ENCODE data around the gene PLCD3. TPM values are rescaled to one million over a fixed set of nuclear protein-coding genes. Genes with fewer than 3 reads are reported as not detected.

The PLCD3 gene
- total RNA-seq, 1 experiment from 2014 or later = 35.1 TPM

DNA sequence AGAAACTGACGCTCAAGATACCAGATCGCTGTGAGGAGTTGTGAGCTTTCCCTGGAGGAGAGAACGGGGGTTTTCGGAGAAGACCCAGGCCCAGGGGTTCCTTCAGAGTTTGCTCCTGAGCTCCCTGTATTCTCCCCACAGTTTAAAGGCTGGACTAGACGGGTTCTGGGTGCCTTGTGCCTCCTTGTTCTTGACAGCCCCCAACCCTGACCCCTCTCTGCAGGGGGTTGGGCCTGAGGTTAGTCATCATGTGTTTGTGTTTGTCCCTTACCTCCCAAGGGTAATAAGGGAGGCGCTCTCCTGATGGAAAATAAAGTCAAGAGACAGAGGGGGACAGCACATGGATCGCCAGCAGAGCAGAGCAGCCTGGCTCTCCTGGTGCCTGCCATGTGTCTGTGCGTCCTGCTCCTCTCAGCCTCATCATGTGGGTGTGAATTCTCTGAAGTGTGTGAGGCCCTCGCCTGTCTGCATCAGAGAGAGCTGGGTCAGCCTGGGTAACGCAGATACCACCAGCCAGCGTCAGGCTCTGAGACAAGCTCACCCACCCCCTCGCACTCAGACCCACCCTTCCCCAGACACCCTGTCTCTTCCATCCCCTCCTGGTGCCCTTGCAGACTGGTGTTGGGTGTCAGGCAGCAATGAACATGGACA lies 38.1 kb upstream of the PLCD3 start:
- Histone ChIP-seq H3K9me2 (replicated peaks; ENCODE audit: low read length) (no peaks in the 10 kb centered on the region), H2AFZ (ENCODE audit: low read length) (no peak overlapping the region), H3F3A (ENCODE audit: low read length, unreplicated experiment) (peaks cover 16% of the 10 kb centered on the region), H3K27ac (ENCODE audit: low read length) (peak overlapping the region; percentile 95), H3K9me3 (ENCODE audit: low read length) (no peaks in the 10 kb centered on the region), H3K9ac (ENCODE audit: low read length) (peak overlapping the region; percentile 74), H3K27me3 (ENCODE audit: low read length) (no peaks in the 10 kb centered on the region), H3K36me3 (ENCODE audit: low read depth, low read length) (0 out of 2 replicates have a peak, but pooled peaks cover 6% of the 10 kb centered on the region), H3K4me1 (ENCODE audit: insufficient read depth, low read length) (peaks cover 45% of the 10 kb centered on the region), H4K20me1 (ENCODE audit: low read length) (no peaks in the 10 kb centered on the region), H3K4me2 (ENCODE audit: low read length) (peak overlapping the region; percentile 79), H3K79me2 (ENCODE audit: low read length) (no peaks in the 10 kb centered on the region), H3K4me3 (ENCODE audit: low read length) (no peak overlapping the region)
- TF ChIP-seq EZH2 (IDR thresholded peaks at IDR 0.05; ENCODE audit: low read length, unreplicated experiment) (no peak), EZH2phosphoT487 (IDR thresholded peaks at IDR 0.05; ENCODE audit: borderline replicate concordance, low read length) (no peak)
- TF ChIP-seq, protein P1, sequence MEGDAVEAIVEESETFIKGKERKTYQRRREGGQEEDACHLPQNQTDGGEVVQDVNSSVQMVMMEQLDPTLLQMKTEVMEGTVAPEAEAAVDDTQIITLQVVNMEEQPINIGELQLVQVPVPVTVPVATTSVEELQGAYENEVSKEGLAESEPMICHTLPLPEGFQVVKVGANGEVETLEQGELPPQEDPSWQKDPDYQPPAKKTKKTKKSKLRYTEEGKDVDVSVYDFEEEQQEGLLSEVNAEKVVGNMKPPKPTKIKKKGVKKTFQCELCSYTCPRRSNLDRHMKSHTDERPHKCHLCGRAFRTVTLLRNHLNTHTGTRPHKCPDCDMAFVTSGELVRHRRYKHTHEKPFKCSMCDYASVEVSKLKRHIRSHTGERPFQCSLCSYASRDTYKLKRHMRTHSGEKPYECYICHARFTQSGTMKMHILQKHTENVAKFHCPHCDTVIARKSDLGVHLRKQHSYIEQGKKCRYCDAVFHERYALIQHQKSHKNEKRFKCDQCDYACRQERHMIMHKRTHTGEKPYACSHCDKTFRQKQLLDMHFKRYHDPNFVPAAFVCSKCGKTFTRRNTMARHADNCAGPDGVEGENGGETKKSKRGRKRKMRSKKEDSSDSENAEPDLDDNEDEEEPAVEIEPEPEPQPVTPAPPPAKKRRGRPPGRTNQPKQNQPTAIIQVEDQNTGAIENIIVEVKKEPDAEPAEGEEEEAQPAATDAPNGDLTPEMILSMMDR (conservative IDR thresholded peaks at IDR 0.05; ENCODE audit: low read depth, low read length) = no peak
- CTCF ChIA-PET = interaction anchor here (0.7 to 3.3 kb wide), 4 partner anchors 9 to 35 kb away, joined by 3 to 57 read pairs (median 6); partner anchors contain the start of genes ACBD4, HEXIM1 and HEXIM2
- DNase-seq (no peak), ATAC-seq (no peak)
- POLR2A ChIA-PET (ENCODE audit: unreplicated experiment) = interaction anchor here (0.9 to 1.1 kb wide), 2 partner anchors 9 to 12 kb away, joined by 3 to 8 read pairs; partner anchors contain the start of gene HEXIM2
- intact Hi-C loops (cut with micrococcal nuclease) = no loop called here
- TSS peak; percentile 60 for BruUV-seq (replicated peaks)

DNA sequence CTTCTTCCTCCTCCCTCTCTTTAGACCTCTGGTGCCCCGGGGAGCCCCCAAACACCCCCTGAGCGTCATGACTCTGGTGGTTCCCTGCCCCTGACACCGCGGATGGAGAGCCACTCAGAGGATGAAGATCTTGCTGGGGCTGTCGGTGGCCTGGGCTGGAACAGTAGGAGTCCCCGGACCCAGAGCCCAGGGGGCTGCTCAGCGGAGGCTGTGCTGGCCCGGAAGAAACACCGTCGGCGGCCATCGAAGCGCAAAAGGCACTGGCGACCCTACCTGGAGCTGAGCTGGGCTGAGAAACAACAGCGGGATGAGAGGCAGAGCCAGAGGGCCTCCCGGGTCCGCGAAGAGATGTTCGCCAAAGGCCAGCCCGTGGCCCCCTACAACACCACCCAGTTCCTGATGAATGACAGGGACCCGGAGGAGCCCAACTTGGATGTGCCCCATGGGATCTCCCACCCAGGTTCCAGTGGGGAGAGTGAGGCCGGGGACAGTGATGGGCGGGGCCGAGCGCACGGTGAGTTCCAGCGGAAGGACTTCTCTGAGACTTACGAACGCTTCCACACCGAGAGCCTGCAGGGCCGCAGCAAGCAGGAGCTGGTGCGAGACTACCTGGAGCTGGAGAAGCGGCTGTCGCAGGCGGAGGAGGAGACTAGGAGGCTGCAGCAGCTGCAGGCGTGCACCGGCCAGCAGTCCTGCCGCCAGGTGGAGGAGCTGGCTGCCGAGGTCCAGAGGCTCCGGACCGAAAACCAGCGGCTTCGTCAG lies 36.9 kb upstream of the PLCD3 start:
- H4K20me1 ChIP-seq (ENCODE audit: low read length) = no peaks in the 10 kb centered on the region
- no peak overlapping the region for H2AFZ ChIP-seq (ENCODE audit: low read length)
- H3K9me2 ChIP-seq (replicated peaks; ENCODE audit: low read length) = no peaks in the 10 kb centered on the region
- H3K9me3 ChIP-seq (ENCODE audit: low read length) = no peaks in the 10 kb centered on the region
- H3K9ac ChIP-seq (ENCODE audit: low read length) = no peak overlapping the region
- H3K36me3 ChIP-seq (ENCODE audit: low read depth, low read length) = 0 out of 2 replicates have a peak, but pooled peaks cover 6% of the 10 kb centered on the region
- no peak overlapping the region for H3K4me2 ChIP-seq (ENCODE audit: low read length)
- H3K4me3 ChIP-seq (ENCODE audit: low read length) = no peak overlapping the region
- intact Hi-C loops (cut with micrococcal nuclease) = no loop called here
- peaks cover 16% of the 10 kb centered on the region for H3F3A ChIP-seq (ENCODE audit: low read length, unreplicated experiment)
- ChIA-PET POLR2A (ENCODE audit: unreplicated experiment) (no interaction called here), CTCF (no interaction called here)
- H3K79me2 ChIP-seq (ENCODE audit: low read length) = no peaks in the 10 kb centered on the region
- TF ChIP-seq, protein P1 (conservative IDR thresholded peaks at IDR 0.05; ENCODE audit: low read depth, low read length) = no peak
- TF ChIP-seq EZH2phosphoT487 (IDR thresholded peaks at IDR 0.05; ENCODE audit: borderline replicate concordance, low read length) = no peak
- no peak for TF ChIP-seq EZH2 (IDR thresholded peaks at IDR 0.05; ENCODE audit: low read length, unreplicated experiment)
- H3K4me1 ChIP-seq (ENCODE audit: insufficient read depth, low read length) = peaks cover 40% of the 10 kb centered on the region
- no peak overlapping the region for H3K27ac ChIP-seq (ENCODE audit: low read length)
- no TSS peak for BruUV-seq (replicated peaks)
- DNase-seq (no peak), ATAC-seq (no peak)
- no peaks in the 10 kb centered on the region for H3K27me3 ChIP-seq (ENCODE audit: low read length)

All from PC-3 (cell line).